ENCODE data around the gene TIMM44. TPM values are rescaled to one million over a fixed set of nuclear protein-coding genes. Genes with fewer than 3 reads are reported as not detected.

The TIMM44 gene
- total RNA-seq, 4 donors from 2014 or later, result 60.1 to 91.3 (median 77.1) TPM

DNA sequence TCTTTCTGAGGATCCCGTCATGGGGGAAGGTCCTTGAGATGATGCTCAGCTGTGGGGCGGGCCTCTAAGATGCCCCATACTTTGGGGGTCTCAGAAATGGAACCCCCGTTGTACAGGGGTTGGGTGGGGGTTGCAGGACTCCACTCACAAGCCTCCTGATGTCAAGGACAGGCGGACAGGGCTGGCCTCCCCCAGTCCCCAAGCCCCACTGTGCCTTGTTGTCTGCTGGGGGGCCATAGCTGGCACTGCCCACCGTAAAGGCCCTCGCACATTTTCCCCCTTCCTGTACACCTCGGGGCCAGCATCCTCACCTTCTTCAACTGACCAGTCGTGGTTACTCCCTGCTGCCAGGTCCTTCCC is 20.6 kb downstream of the TIMM44 start:
- DNase-seq (ENCODE audit: low spot score in 2 of 2), result no peak
- no peaks in the 10 kb centered on the region for H3K9me3 ChIP-seq
- no peak for TF ChIP-seq EP300 (IDR thresholded peaks at IDR 0.05)
- TF ChIP-seq, protein P1, sequence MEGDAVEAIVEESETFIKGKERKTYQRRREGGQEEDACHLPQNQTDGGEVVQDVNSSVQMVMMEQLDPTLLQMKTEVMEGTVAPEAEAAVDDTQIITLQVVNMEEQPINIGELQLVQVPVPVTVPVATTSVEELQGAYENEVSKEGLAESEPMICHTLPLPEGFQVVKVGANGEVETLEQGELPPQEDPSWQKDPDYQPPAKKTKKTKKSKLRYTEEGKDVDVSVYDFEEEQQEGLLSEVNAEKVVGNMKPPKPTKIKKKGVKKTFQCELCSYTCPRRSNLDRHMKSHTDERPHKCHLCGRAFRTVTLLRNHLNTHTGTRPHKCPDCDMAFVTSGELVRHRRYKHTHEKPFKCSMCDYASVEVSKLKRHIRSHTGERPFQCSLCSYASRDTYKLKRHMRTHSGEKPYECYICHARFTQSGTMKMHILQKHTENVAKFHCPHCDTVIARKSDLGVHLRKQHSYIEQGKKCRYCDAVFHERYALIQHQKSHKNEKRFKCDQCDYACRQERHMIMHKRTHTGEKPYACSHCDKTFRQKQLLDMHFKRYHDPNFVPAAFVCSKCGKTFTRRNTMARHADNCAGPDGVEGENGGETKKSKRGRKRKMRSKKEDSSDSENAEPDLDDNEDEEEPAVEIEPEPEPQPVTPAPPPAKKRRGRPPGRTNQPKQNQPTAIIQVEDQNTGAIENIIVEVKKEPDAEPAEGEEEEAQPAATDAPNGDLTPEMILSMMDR (IDR thresholded peaks at IDR 0.05), result no peak
- no peak overlapping the region for H3K27ac ChIP-seq
- H3K4me3 ChIP-seq, result no peak overlapping the region
- 88 to 89% methylated on average over 8 of the region's 8 CpGs for WGBS, 2 donors
- peaks cover 0 to 15% of the 10 kb centered on the region in 2 donors for H3K27me3 ChIP-seq
- H3K36me3 ChIP-seq, result peaks cover 0 to 28% (median 0%) of the 10 kb centered on the region in 3 donors
- peaks cover 0 to 84% (median 29%) of the 10 kb centered on the region in 4 donors for H3K4me1 ChIP-seq

DNA sequence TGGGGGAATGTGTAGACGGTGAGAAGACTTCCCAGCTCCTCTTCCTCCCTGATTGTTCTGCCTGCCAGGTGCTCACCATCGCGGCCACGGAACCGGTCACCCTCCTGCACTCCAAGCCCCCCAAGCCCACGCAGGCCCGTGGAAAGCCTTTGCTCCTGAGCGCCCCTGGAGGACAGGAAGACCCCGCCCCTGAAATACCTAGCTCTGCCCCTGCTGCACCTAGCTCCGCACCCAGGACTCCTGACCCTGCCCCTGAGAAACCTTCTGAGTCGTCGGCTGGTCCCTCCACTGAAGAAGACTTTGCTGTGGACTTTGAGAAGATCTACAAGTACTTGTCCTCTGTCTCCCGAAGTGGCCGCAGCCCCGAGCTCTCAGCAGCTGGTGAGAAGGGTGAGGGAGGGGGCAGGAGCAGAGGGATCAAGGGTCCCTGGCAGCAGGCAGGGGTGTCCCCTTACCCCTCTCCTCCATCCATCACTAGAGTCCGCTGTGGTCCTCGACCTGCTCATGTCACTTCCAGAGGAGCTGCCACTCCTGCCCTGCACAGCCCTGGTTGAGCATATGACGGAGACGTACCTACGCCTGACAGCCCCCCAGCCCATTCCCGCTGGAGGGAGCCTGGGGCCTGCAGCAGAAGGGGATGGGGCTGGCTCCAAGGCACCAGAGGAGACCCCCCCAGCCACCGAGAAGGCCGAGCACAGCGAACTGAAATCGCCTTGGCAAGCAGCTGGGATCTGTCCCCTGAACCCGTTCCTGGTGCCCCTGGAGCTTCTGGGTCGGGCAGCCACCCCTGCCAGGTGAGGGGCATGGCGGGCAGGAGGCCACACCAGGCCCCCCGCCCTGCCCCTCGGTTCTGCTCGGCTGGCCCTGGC is 21.3 kb downstream of the TIMM44 start:
- Histone ChIP-seq H3K9me3 (no peaks in the 10 kb centered on the region), H3K4me1 (peaks cover 0 to 84% (median 35%) of the 10 kb centered on the region in 4 donors), H3K4me3 (peak overlapping the region in 1 of 4 donors; percentile 85), H3K27me3 (peaks cover 0 to 21% of the 10 kb centered on the region in 2 donors), H3K36me3 (peaks cover 0 to 24% (median 0%) of the 10 kb centered on the region in 3 donors), H3K27ac (peak overlapping the region in 2 of 4 donors; percentile 90 to 93)
- no peak for DNase-seq (ENCODE audit: low spot score in 2 of 2)
- TF ChIP-seq EP300 (IDR thresholded peaks at IDR 0.05) (no peak), POLR2A (IDR thresholded peaks at IDR 0.05) (no peak)
- TF ChIP-seq, protein P1 (IDR thresholded peaks at IDR 0.05), result no peak
- 86 to 91% methylated on average over 25 of the region's 31 CpGs for WGBS, 2 donors

DNA sequence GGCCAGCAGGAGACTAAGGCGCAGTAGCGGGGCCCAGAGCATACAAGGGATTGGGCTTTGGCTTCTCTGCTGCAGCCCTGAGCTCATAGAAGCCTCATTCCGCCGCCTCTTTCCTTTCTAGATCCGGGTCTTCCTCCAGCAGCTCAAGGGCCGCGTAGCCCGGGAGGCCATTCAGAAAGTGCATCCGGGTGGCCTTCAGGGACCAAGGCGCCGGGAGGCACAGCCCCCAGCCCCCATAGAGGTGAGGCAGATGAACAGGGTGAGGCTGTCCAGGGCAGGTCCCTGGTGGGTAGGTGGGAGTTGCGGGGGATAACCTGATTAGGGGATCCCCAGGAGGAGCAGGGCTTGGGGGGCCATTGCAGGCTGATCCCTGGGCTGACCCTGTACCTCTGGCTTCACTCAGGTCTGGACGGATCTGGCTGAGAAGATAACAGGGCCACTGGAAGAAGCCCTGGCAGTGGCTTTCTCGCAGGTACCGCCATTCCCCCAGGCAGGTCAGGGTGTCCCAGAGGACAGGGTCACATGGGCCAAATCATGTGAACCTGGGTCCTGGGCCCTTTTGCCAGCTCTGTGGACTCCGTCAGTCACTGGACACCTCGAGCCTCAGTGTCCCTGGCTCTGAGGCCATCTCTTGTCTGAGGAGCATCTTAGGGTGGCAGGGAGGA is 22.0 kb downstream of the TIMM44 start:
- WGBS, 2 donors, result 30 to 33% methylated on average over 16 to 17 of the region's 17 CpGs
- Histone ChIP-seq H3K4me3 (peak overlapping the region; percentile 35 to 85 (median 55)), H3K27ac (peak overlapping the region in 3 of 4 donors; percentile 66 to 93 (median 90)), H3K36me3 (peaks cover 0 to 19% (median 0%) of the 10 kb centered on the region in 3 donors), H3K9me3 (no peaks in the 10 kb centered on the region), H3K27me3 (peaks cover 0 to 28% of the 10 kb centered on the region in 2 donors), H3K4me1 (peaks cover 0 to 84% (median 34%) of the 10 kb centered on the region in 4 donors)
- DNase-seq (ENCODE audit: low spot score in 2 of 2), result no peak
- TF ChIP-seq, protein P1 (IDR thresholded peaks at IDR 0.05), result no peak
- TF ChIP-seq EP300 (IDR thresholded peaks at IDR 0.05) (no peak), POLR2A (IDR thresholded peaks at IDR 0.05) (no peak)

DNA sequence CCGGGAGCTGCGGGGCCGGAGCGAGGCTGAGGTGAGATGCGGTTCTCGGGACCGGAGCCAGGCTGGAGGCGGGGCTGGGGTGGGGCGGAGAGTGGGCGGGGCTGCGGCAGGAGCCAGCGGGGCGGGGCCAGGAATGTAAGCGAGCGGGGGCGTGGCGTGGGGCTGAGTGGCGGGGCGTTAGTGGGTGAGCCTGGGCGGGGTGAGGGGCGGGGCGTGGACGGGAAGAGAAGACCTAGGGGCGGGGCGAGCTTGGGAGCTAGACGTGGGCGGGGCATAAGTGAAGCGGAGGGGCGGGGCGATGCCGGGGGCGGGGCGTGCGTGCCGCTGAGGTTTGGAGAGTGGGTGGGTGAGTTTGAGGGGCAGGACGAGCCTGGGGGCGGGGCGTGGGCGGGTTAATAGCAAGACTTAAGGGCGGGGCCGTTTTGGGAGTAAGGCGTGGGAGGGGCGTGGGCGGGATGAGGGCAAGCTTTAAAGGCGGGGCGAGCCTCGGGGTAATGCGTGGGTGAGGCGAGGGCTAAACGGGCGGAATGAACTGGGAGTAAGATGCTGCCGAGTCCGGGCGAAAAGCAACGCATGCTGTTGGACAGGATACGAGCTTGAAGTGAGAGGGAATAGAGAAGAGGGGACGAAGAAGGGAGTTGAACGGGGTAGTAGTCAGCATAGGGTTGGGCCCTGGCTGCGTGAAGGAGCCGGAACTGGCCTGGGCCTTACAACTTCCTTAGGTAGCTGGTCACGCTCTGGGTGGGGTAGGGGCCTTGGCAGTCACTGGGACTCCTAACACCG is 22.8 kb downstream of the TIMM44 start:
- Histone ChIP-seq H3K9me3 (no peaks in the 10 kb centered on the region), H3K36me3 (peaks cover 0 to 19% (median 0%) of the 10 kb centered on the region in 3 donors), H3K27ac (peak overlapping the region; percentile 62 to 93 (median 88)), H3K4me3 (peak overlapping the region; percentile 56 to 93 (median 87)), H3K27me3 (peaks cover 0 to 35% of the 10 kb centered on the region in 2 donors), H3K4me1 (peaks cover 0 to 87% (median 37%) of the 10 kb centered on the region in 4 donors)
- TF ChIP-seq POLR2A (IDR thresholded peaks at IDR 0.05), result peak in 1 of 2 donors; percentile 54
- TF ChIP-seq EP300 (IDR thresholded peaks at IDR 0.05), result peak in 1 of 2 donors; percentile 74
- TF ChIP-seq, protein P1 (IDR thresholded peaks at IDR 0.05), result peak in 1 of 5 experiments; percentile 14
- DNase-seq (ENCODE audit: low spot score in 2 of 2), result peak; percentile 100
- WGBS, 2 donors, result 2% methylated on average over 44 to 53 of the region's 62 CpGs

All from tibial nerve (tissue), 4 donors.